HAP-1 (cell line): Measurements from ENCODE around the gene LEFTY2.
"Not testable (repeated sequence)": the region's sequence is repeated elsewhere in the genome, so short reads cannot be mapped to it uniquely, and the experiment has no call there.

Experiments
- DNase-seq, 2 experiments: peaks; one replicate each; pipeline ENCODE4 v3.0.0-alpha.2; 2016 to 2020; ENCODE audit warnings: low spot score in 2 of 2
- H3K27me3 ChIP-seq: fragments of 250-450 bp; sonication (Bioruptor Pico); 2 replicates; pipeline ENCODE4 v1.5.1; 2020; ENCODE audit warnings: low read depth, mild to moderate bottlenecking, moderate library complexity
- H3K36me3 ChIP-seq: fragments of 250-450 bp; sonication (Bioruptor Pico); replicated peaks from 2 replicates; pipeline ENCODE4 v1.5.1; 2020; ENCODE audit warnings: mild to moderate bottlenecking
- H3K4me1 ChIP-seq: fragments of 250-450 bp; sonication (Bioruptor Pico); 2 replicates; pipeline ENCODE4 v1.5.1; 2020; ENCODE audit warnings: mild to moderate bottlenecking
- H3K4me3 ChIP-seq: fragments of 250-450 bp; sonication (Bioruptor Pico); 2 replicates; pipeline ENCODE4 v1.5.1; 2020; ENCODE audit warnings: mild to moderate bottlenecking, moderate library complexity
- H3K9me3 ChIP-seq: fragments of 250-450 bp; sonication (Bioruptor Pico); 2 replicates; pipeline ENCODE4 v1.5.1; 2020; ENCODE audit warnings: mild to moderate bottlenecking, moderate library complexity
- in situ Hi-C: fragments of 300-500 bp; cut with MboI; formaldehyde crosslinking; loops from 3 replicates; pipeline ENCODE4 v1.14.3; 2020; ENCODE audit warnings: low sequenced_read_pairs, inconsistent platforms, mixed read lengths

The LEFTY2 gene

GRCh38 chr1:225896494-225896893, 44.5 kb downstream of the LEFTY2 start:
- H3K36me3 ChIP-seq = no peaks in the 10 kb centered on the region; the same call in 1 of the 2 replicates
- H3K27me3 ChIP-seq = no peaks in the 10 kb centered on the region
- H3K4me1 ChIP-seq = peaks cover 12% of the 10 kb centered on the region
- H3K4me3 ChIP-seq = no peak overlapping the region
- DNase-seq = no peak
- in situ Hi-C loops = no loop called here
- no peaks in the 10 kb centered on the region for H3K9me3 ChIP-seq

- Histone ChIP-seq H3K9me3 (no peaks in the 10 kb centered on the region), H3K4me1 (no peaks in the 10 kb centered on the region)
- in situ Hi-C loops = no loop called here
These were observed 48.7 kb downstream of the LEFTY2 start for GRCh38 chr1:225892307-225892706.

GRCh38 chr1:225891229-225891972, 49.6 kb downstream of the LEFTY2 start:
- Histone ChIP-seq H3K36me3 (no peaks in the 10 kb centered on the region), H3K9me3 (no peaks in the 10 kb centered on the region), H3K4me1 (no peaks in the 10 kb centered on the region), H3K27me3 (no peaks in the 10 kb centered on the region), H3K4me3 (no peak overlapping the region)
- in situ Hi-C loops = no loop called here
- DNase-seq = no peak

More at GRCh38 chr1:225892307-225892706, 48.7 kb downstream of the LEFTY2 start:
- Histone ChIP-seq H3K27me3 (no peaks in the 10 kb centered on the region), H3K36me3 (no peaks in the 10 kb centered on the region), H3K4me3 (no peak overlapping the region)
- DNase-seq = no peak

- Histone ChIP-seq H3K4me1 (no peaks in the 10 kb centered on the region), H3K9me3 (no peaks in the 10 kb centered on the region), H3K36me3 (no peaks in the 10 kb centered on the region), H3K4me3 (no peak overlapping the region), H3K27me3 (no peaks in the 10 kb centered on the region)
- in situ Hi-C loops = no loop called here
- no peak for DNase-seq
These were observed 50.4 kb downstream of the LEFTY2 start for GRCh38 chr1:225890346-225891228.

- Histone ChIP-seq H3K27me3 (no peaks in the 10 kb centered on the region), H3K9me3 (no peaks in the 10 kb centered on the region), H3K36me3 (no peaks in the 10 kb centered on the region), H3K4me1 (no peaks in the 10 kb centered on the region), H3K4me3 (no peak overlapping the region)
- in situ Hi-C loops = no loop called here
- no peak for DNase-seq
These were observed 51.3 kb downstream of the LEFTY2 start for GRCh38 chr1:225889743-225890142.

GRCh38 chr1:225888898-225889601, 52.0 kb downstream of the LEFTY2 start, which contains the start of gene LEFTY1:
Gene LEFTY1, minus strand, starts transcription at chr1:225889146. Its CDS starts 80 bp downstream, at chr1:225889066.
- no peaks in the 10 kb centered on the region for H3K27me3 ChIP-seq
- no peak for DNase-seq
- H3K36me3 ChIP-seq = no peaks in the 10 kb centered on the region
- in situ Hi-C loops = no loop called here
- no peak within 1 kb of the TSS for H3K4me3 ChIP-seq
- no peaks in the 10 kb centered on the region for H3K9me3 ChIP-seq
- no peaks in the 10 kb centered on the region for H3K4me1 ChIP-seq

- H3K4me3 ChIP-seq = no peak overlapping the region
- DNase-seq = no peak
- H3K27me3 ChIP-seq = no peaks in the 10 kb centered on the region
- no peaks in the 10 kb centered on the region; the same call in 1 of the 2 replicates for H3K4me1 ChIP-seq
- no peaks in the 10 kb centered on the region for H3K9me3 ChIP-seq
- H3K36me3 ChIP-seq = no peaks in the 10 kb centered on the region
- in situ Hi-C loops = no loop called here
These were observed 52.6 kb downstream of the LEFTY2 start for GRCh38 chr1:225888289-225888897.

- DNase-seq, H3K4me1 ChIP-seq, in situ Hi-C loops: not testable (repeated sequence)
These were observed 53.3 kb downstream of the LEFTY2 start for GRCh38 chr1:225887554-225888288.

GRCh38 chr1:225887030-225887314, 54.0 kb downstream of the LEFTY2 start:
- H3K27me3 ChIP-seq = no peaks in the 10 kb centered on the region
- no peak for DNase-seq
- no peaks in the 10 kb centered on the region for H3K9me3 ChIP-seq
- H3K36me3 ChIP-seq = no peaks in the 10 kb centered on the region
- no peaks in the 10 kb centered on the region; the same call in 1 of the 2 replicates for H3K4me1 ChIP-seq
- in situ Hi-C loops = no loop called here
- no peak overlapping the region for H3K4me3 ChIP-seq

More at GRCh38 chr1:225887554-225888288, 53.3 kb downstream of the LEFTY2 start:
- not testable (repeated sequence) for H3K27me3 ChIP-seq, H3K36me3 ChIP-seq, H3K4me3 ChIP-seq, H3K9me3 ChIP-seq
